ENCODE results near the gene HOXC10.
A peak's percentile ranks its signal among the peaks of the same experiment; 100 is the strongest.

GRCh38 chr12:54035568-54036264 is 50.8 kb downstream of the HOXC10 start:
- TF ChIP-seq BHLHE40 (IDR thresholded peaks at IDR 0.05; ENCODE audit: borderline replicate concordance) (no peak), ELF4 (IDR thresholded peaks at IDR 0.05) (no peak), NFRKB (IDR thresholded peaks at IDR 0.05) (no peak), SP1 (IDR thresholded peaks at IDR 0.05) (no peak), HDGF (IDR thresholded peaks at IDR 0.05; ENCODE audit: borderline replicate concordance) (peak; percentile 50; the same call in 1 of the 2 replicates), LEF1 (IDR thresholded peaks at IDR 0.05; ENCODE audit: borderline replicate concordance) (no peak)

Measured in HEK293T (cell line).